ENCODE measurements around the gene WDR59. TPM values are rescaled to one million over a fixed set of nuclear protein-coding genes. Genes with fewer than 3 reads are reported as not detected.

The WDR59 gene
- total RNA-seq, 2 experiments from 2014 or later = 26.3 to 80.3 TPM

DNA sequence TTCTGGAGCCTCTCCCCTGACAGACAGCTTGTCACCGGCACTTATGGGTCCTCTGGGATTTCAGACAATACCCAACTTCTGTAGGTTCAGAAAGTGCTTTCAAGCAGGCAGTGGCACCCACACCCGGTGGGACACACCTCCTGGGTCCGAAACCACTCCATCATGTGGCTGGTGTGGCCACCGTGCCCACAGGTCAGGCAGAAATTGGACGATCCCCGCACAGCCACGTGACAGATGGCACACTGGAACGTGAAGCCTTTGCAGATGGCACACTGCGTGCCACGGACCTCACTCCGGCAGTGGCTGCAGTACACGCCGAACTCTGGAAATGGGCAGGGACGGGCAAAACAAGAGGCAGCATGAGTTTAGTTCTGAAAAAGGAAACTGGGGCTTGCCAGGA, 110.8 kb downstream of the WDR59 start:
- H3K36me3 ChIP-seq (ENCODE audit: insufficient read depth, low read length) = peaks cover 17% of the 10 kb centered on the region; the same call in 1 of the 2 replicates
- H3K79me2 ChIP-seq (ENCODE audit: insufficient read depth, low read depth, low read length) = no peaks in the 10 kb centered on the region
- no peaks in the 10 kb centered on the region for H3K9me2 ChIP-seq (ENCODE audit: insufficient read depth, low read length)
- no peaks in the 10 kb centered on the region for H3K9me3 ChIP-seq (ENCODE audit: low read length)
- POLR2A ChIA-PET = interaction anchor here (0.6 kb wide), 1 partner anchor 65 kb away, joined by 3 read pairs; no protein-coding TSS in a partner anchor
- H3K4me2 ChIP-seq (ENCODE audit: low read length) = no peak overlapping the region
- H4K20me1 ChIP-seq (ENCODE audit: insufficient read depth, low read length) = no peaks in the 10 kb centered on the region
- no peak for DNase-seq (ENCODE audit: low spot score)
- intact Hi-C loops (cut with micrococcal nuclease; ENCODE audit: unreplicated experiment) = no loop called here
- no peak overlapping the region for H3K4me3 ChIP-seq (ENCODE audit: low read depth, low read length, poor library complexity, severe bottlenecking)
- H3K4me1 ChIP-seq (ENCODE audit: insufficient read depth, low read length, poor library complexity, severe bottlenecking) = peaks cover 2% of the 10 kb centered on the region
- TF ChIP-seq EZH2phosphoT487 (IDR thresholded peaks at IDR 0.05; ENCODE audit: borderline replicate concordance, low read depth, low read length) = no peak
- TF ChIP-seq, protein P1, sequence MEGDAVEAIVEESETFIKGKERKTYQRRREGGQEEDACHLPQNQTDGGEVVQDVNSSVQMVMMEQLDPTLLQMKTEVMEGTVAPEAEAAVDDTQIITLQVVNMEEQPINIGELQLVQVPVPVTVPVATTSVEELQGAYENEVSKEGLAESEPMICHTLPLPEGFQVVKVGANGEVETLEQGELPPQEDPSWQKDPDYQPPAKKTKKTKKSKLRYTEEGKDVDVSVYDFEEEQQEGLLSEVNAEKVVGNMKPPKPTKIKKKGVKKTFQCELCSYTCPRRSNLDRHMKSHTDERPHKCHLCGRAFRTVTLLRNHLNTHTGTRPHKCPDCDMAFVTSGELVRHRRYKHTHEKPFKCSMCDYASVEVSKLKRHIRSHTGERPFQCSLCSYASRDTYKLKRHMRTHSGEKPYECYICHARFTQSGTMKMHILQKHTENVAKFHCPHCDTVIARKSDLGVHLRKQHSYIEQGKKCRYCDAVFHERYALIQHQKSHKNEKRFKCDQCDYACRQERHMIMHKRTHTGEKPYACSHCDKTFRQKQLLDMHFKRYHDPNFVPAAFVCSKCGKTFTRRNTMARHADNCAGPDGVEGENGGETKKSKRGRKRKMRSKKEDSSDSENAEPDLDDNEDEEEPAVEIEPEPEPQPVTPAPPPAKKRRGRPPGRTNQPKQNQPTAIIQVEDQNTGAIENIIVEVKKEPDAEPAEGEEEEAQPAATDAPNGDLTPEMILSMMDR (conservative IDR thresholded peaks at IDR 0.05; ENCODE audit: low read length) = no peak
- no peak overlapping the region for H3K27ac ChIP-seq (ENCODE audit: low read depth, low read length, poor library complexity, severe bottlenecking)
- CTCF ChIA-PET (ENCODE audit: unreplicated experiment) = no interaction called here
- H2AFZ ChIP-seq (ENCODE audit: low read length) = no peak overlapping the region
- no TSS peak for BruUV-seq (replicated peaks)

GRCh38 chr16:74872302-74872701, 112.6 kb downstream of the WDR59 start:
- no peaks in the 10 kb centered on the region for H3K9me2 ChIP-seq (ENCODE audit: insufficient read depth, low read length)
- H3K27ac ChIP-seq (ENCODE audit: low read depth, low read length, poor library complexity, severe bottlenecking) = no peak overlapping the region
- peaks cover 20% of the 10 kb centered on the region for H3K4me1 ChIP-seq (ENCODE audit: insufficient read depth, low read length, poor library complexity, severe bottlenecking)
- H4K20me1 ChIP-seq (ENCODE audit: insufficient read depth, low read length) = no peaks in the 10 kb centered on the region
- no peaks in the 10 kb centered on the region for H3K79me2 ChIP-seq (ENCODE audit: insufficient read depth, low read depth, low read length)
- no peak overlapping the region for H3K4me2 ChIP-seq (ENCODE audit: low read length)
- H2AFZ ChIP-seq (ENCODE audit: low read length) = no peak overlapping the region
- H3K4me3 ChIP-seq (ENCODE audit: low read depth, low read length, poor library complexity, severe bottlenecking) = no peak overlapping the region
- intact Hi-C loops (cut with micrococcal nuclease; ENCODE audit: unreplicated experiment) = no loop called here
- no TSS peak for BruUV-seq (replicated peaks)
- H3K36me3 ChIP-seq (ENCODE audit: insufficient read depth, low read length) = peaks cover 17% of the 10 kb centered on the region; the same call in 1 of the 2 replicates
- TF ChIP-seq EZH2phosphoT487 (IDR thresholded peaks at IDR 0.05; ENCODE audit: borderline replicate concordance, low read depth, low read length) = no peak
- TF ChIP-seq, protein P1 (conservative IDR thresholded peaks at IDR 0.05; ENCODE audit: low read length) = no peak
- no peak for DNase-seq (ENCODE audit: low spot score)
- ChIA-PET CTCF (ENCODE audit: unreplicated experiment) (interaction anchor here (2.2 kb wide), 1 partner anchor 10 kb away, joined by 5 read pairs; no protein-coding TSS in a partner anchor), POLR2A (interaction anchor here (0.6 to 0.7 kb wide), 4 partner anchors 12 to 562 kb away, joined by 6 to 7 read pairs (median 6); no protein-coding TSS in a partner anchor)
- H3K9me3 ChIP-seq (ENCODE audit: low read length) = no peaks in the 10 kb centered on the region

DNA sequence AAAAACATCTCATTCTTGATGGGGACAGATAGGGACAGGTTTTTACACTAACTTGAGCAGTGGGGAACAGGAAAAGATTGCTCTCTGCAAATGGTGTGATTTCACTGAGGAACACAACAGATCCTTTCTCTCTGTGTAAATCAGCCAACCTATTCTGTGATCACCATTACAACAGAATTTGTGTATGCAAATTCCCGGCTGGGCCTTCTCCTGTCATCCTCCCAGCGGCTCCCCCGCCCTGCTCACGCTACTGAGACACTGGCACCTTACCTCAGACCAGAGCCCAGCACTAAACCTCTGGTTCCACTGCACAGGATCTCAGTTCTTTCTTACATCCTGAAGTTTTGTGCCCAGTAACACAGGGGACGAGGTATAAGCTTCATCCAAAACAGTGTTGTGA, 113.3 kb downstream of the WDR59 start:
- BruUV-seq (replicated peaks) = no TSS peak
- H3K4me1 ChIP-seq (ENCODE audit: insufficient read depth, low read length, poor library complexity, severe bottlenecking) = peaks cover 20% of the 10 kb centered on the region
- H3K36me3 ChIP-seq (ENCODE audit: insufficient read depth, low read length) = peaks cover 17% of the 10 kb centered on the region; the same call in 1 of the 2 replicates
- H2AFZ ChIP-seq (ENCODE audit: low read length) = no peak overlapping the region
- ChIA-PET CTCF (ENCODE audit: unreplicated experiment) (interaction anchor here (2.2 kb wide), 1 partner anchor 9 kb away, joined by 5 read pairs; no protein-coding TSS in a partner anchor), POLR2A (interaction anchor here (0.6 kb wide), 3 partner anchors 11 to 562 kb away, joined by 6 to 7 read pairs (median 6); no protein-coding TSS in a partner anchor)
- H3K27ac ChIP-seq (ENCODE audit: low read depth, low read length, poor library complexity, severe bottlenecking) = no peak overlapping the region
- no peaks in the 10 kb centered on the region for H3K79me2 ChIP-seq (ENCODE audit: insufficient read depth, low read depth, low read length)
- no peak overlapping the region for H3K4me3 ChIP-seq (ENCODE audit: low read depth, low read length, poor library complexity, severe bottlenecking)
- no peaks in the 10 kb centered on the region for H3K9me3 ChIP-seq (ENCODE audit: low read length)
- no peak for DNase-seq (ENCODE audit: low spot score)
- no peaks in the 10 kb centered on the region for H4K20me1 ChIP-seq (ENCODE audit: insufficient read depth, low read length)
- no peaks in the 10 kb centered on the region for H3K9me2 ChIP-seq (ENCODE audit: insufficient read depth, low read length)
- intact Hi-C loops (cut with micrococcal nuclease; ENCODE audit: unreplicated experiment) = no loop called here
- H3K4me2 ChIP-seq (ENCODE audit: low read length) = no peak overlapping the region
- no peak for TF ChIP-seq EZH2phosphoT487 (IDR thresholded peaks at IDR 0.05; ENCODE audit: borderline replicate concordance, low read depth, low read length)
- TF ChIP-seq, protein P1 (conservative IDR thresholded peaks at IDR 0.05; ENCODE audit: low read length) = no peak
